Raji (cell line): ENCODE data around the gene TTLL11.

Source experiments
- POLR2A ChIP-seq: IDR thresholded peaks from 2 replicates; pipeline ENCODE4 v1.6.1; 2011; ENCODE audit warnings: low read depth, low read length, control low read depth; ENCODE audit not compliant: insufficient read depth

Gene TTLL11

GRCh38 chr9:122055701-122056100 lies 37.4 kb downstream of the TTLL11 start:
- TF ChIP-seq POLR2A: no peak

GRCh38 chr9:122053567-122054350 lies 39.3 kb downstream of the TTLL11 start:
- TF ChIP-seq POLR2A: no peak

- TF ChIP-seq POLR2A: no peak
Measured at GRCh38 chr9:122053064-122053463, 40.0 kb downstream of the TTLL11 start.

GRCh38 chr9:122051351-122052321 lies 41.5 kb downstream of the TTLL11 start:
- no peak for TF ChIP-seq POLR2A

- TF ChIP-seq POLR2A: no peak
Measured at GRCh38 chr9:122050167-122050566, 42.9 kb downstream of the TTLL11 start.

- TF ChIP-seq POLR2A: no peak
Measured at GRCh38 chr9:122042056-122042455, 51.1 kb downstream of the TTLL11 start.

GRCh38 chr9:122040561-122041242 lies 52.4 kb downstream of the TTLL11 start:
- TF ChIP-seq POLR2A: no peak

GRCh38 chr9:122039234-122039633 lies 53.9 kb downstream of the TTLL11 start:
- TF ChIP-seq POLR2A: no peak

GRCh38 chr9:122036988-122037387 lies 56.1 kb downstream of the TTLL11 start:
- TF ChIP-seq POLR2A: no peak

- no peak for TF ChIP-seq POLR2A
Measured at GRCh38 chr9:122036408-122036807, 56.7 kb downstream of the TTLL11 start.

GRCh38 chr9:122033775-122034373 lies 59.2 kb downstream of the TTLL11 start:
- no peak for TF ChIP-seq POLR2A

- TF ChIP-seq POLR2A: no peak
Measured at GRCh38 chr9:122032346-122032745, 60.8 kb downstream of the TTLL11 start.

GRCh38 chr9:122031776-122032175 lies 61.3 kb downstream of the TTLL11 start:
- TF ChIP-seq POLR2A: no peak

GRCh38 chr9:122031157-122031556 lies 62.0 kb downstream of the TTLL11 start:
- no peak for TF ChIP-seq POLR2A

- TF ChIP-seq POLR2A: no peak
Measured at GRCh38 chr9:122030357-122030756, 62.8 kb downstream of the TTLL11 start.
